Thymus (tissue), 11 donors: Measurements from ENCODE around the gene MAOA. TPM values are rescaled to one million over a fixed set of nuclear protein-coding genes. Genes with fewer than 3 reads are reported as not detected.

Experiments
- DNase-seq, 9 donors: peaks; one replicate each; pipeline ENCODE4 v3.0.0-alpha.2; 2013; ENCODE audit warnings: low spot score in 9 of 9, low read depth in 6 of 9, missing footprints in 1 of 9
- H3K27ac ChIP-seq, 2 donors: one replicate each; pipeline ENCODE4 v1.5.1; 2013; ENCODE audit warnings: control low read depth in 1 of 2, low read depth in 1 of 2, low read length in 1 of 2, mild to moderate bottlenecking in 1 of 2, moderate library complexity in 1 of 2
- H3K27me3 ChIP-seq, 2 donors: one replicate each; pipeline ENCODE4 v1.5.1; 2013; ENCODE audit warnings: low read length in 1 of 2; ENCODE audit not compliant: control insufficient read depth in 2 of 2, insufficient read depth in 1 of 2
- H3K36me3 ChIP-seq, 2 donors: one replicate each; pipeline ENCODE4 v1.5.1; 2013; ENCODE audit warnings: low read length in 1 of 2, mild to moderate bottlenecking in 1 of 2, moderate library complexity in 1 of 2; ENCODE audit not compliant: control insufficient read depth in 2 of 2, insufficient read depth in 2 of 2
- H3K4me1 ChIP-seq, 2 donors: one replicate each; pipeline ENCODE4 v1.5.1; 2013; ENCODE audit warnings: low read length in 2 of 2; ENCODE audit not compliant: control insufficient read depth in 2 of 2, insufficient read depth in 2 of 2
- H3K4me3 ChIP-seq, 2 donors: one replicate each; pipeline ENCODE4 v1.5.1; 2013; ENCODE audit warnings: low read length in 2 of 2, control low read depth in 1 of 2, mild to moderate bottlenecking in 1 of 2
- H3K9me3 ChIP-seq, 2 donors: one replicate each; pipeline ENCODE4 v1.5.1; 2013; ENCODE audit warnings: low read length in 1 of 2, mild to moderate bottlenecking in 1 of 2; ENCODE audit not compliant: control insufficient read depth in 2 of 2, insufficient read depth in 1 of 2
- WGBS: extraction: QIAGEN DNeasy Blood & Tissue Kit; methylation state at CpG from one replicate; pipeline ENCODE4 v1.1.7; 2013; 5-methylcytosine and 5-hydroxymethylcytosine counted together
- polyA plus RNA-seq: library from polyadenylated mRNA; stranded (reverse); fragments of 200-250 nt; gene quantifications from one replicate; pipeline ENCODE4 v1.2.3, GENCODE V29; 2013
- total RNA-seq: library from RNA; stranded (reverse); fragments of 120-200 nt; gene quantifications from one replicate; pipeline ENCODE4 v1.2.4, GENCODE V29; 2013
- donor health status: healthy.

MAOA gene
- total and polyA plus RNA-seq, 2 donors = 0.99 to 51.3 TPM

DNA sequence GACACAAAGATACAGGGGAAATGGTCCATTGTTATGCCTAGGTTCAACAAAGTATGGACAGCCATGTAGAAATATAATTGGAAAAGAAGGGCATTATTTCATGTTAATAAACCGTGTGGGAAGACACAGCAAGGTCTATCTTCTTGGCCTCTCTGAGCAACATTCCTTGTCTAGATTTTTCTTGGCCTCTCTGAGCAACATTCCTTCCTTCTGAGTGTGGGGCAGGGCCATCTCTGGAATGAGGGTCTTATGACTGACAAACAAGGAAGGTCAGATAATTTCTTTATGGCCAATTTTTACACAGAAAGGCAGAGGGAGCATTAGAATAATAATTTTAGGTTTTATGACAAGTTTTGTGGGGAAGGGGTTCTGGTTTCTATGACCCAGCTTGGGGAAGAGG lies 24.3 kb upstream of the MAOA start:
- no peaks in the 10 kb centered on the region for H3K27me3 ChIP-seq
- H3K27ac ChIP-seq = no peak overlapping the region
- DNase-seq = no peak
- H3K9me3 ChIP-seq = no peaks in the 10 kb centered on the region
- WGBS = 97% methylated on average over 1 of the region's 1 CpG
- H3K4me3 ChIP-seq = no peak overlapping the region
- no peaks in the 10 kb centered on the region for H3K4me1 ChIP-seq
- no peaks in the 10 kb centered on the region for H3K36me3 ChIP-seq

- no peaks in the 10 kb centered on the region for H3K9me3 ChIP-seq
- no peaks in the 10 kb centered on the region for H3K4me1 ChIP-seq
- no peaks in the 10 kb centered on the region for H3K36me3 ChIP-seq
- DNase-seq = no peak
- H3K27ac ChIP-seq = no peak overlapping the region
- no peak overlapping the region for H3K4me3 ChIP-seq
- no peaks in the 10 kb centered on the region for H3K27me3 ChIP-seq
- 96% methylated on average over 1 of the region's 1 CpG for WGBS
Observed at GRCh38 chrX:43633081-43633480, 23.0 kb upstream of the MAOA start.

GRCh38 chrX:43633757-43634156 lies 22.3 kb upstream of the MAOA start:
- Histone ChIP-seq H3K27ac (no peak overlapping the region), H3K27me3 (no peaks in the 10 kb centered on the region), H3K9me3 (no peaks in the 10 kb centered on the region), H3K36me3 (no peaks in the 10 kb centered on the region), H3K4me1 (no peaks in the 10 kb centered on the region), H3K4me3 (no peak overlapping the region)
- no peak for DNase-seq
- WGBS = 98% methylated on average over 3 of the region's 3 CpGs

DNA sequence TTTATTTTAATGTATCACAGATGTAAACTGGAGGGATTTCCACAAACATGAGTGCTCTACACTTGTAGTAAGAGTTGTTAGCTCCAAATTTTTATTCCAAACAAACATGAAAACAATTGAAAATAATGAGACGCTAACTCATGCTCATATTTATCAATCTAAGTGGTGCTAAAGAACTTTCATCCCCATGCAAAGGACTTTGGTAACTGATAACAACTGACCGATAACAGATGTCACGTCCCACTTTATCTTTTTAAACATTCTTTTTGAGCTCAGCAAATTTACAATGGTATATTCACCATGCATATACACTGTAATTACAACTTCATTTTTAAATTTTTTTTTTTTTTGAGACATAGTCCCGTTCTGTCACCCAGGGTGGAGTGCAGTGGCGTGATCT lies 15.6 kb upstream of the MAOA start:
- Histone ChIP-seq H3K27me3 (no peaks in the 10 kb centered on the region), H3K36me3 (no peaks in the 10 kb centered on the region), H3K4me3 (no peak overlapping the region), H3K4me1 (no peaks in the 10 kb centered on the region), H3K27ac (no peak overlapping the region), H3K9me3 (no peaks in the 10 kb centered on the region)
- WGBS = 97% methylated on average over 5 of the region's 5 CpGs
- DNase-seq = no peak

DNA sequence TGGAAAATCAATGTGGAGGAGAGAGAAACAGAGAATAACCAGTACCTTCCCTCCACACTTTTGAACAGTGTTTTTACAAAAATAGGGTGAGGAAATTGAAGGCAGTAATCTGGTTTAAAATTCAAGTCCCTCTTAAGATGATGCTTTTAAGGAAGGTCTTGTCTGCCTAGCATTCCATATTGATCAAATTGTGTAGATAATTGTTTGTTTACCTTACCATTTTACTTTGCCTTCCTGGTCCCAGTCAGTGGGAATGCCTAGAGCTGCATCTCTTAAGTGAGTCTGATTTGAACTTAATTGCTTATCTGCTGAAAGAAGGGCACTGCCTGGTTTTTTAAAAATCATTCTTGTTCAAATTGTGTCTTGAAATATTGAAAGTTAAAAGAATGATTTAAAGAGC lies 14.4 kb upstream of the MAOA start:
- H3K4me3 ChIP-seq = no peak overlapping the region
- no peak overlapping the region for H3K27ac ChIP-seq
- H3K36me3 ChIP-seq = no peaks in the 10 kb centered on the region
- no peaks in the 10 kb centered on the region for H3K27me3 ChIP-seq
- H3K4me1 ChIP-seq = no peaks in the 10 kb centered on the region
- H3K9me3 ChIP-seq = no peaks in the 10 kb centered on the region
- DNase-seq = no peak

DNA sequence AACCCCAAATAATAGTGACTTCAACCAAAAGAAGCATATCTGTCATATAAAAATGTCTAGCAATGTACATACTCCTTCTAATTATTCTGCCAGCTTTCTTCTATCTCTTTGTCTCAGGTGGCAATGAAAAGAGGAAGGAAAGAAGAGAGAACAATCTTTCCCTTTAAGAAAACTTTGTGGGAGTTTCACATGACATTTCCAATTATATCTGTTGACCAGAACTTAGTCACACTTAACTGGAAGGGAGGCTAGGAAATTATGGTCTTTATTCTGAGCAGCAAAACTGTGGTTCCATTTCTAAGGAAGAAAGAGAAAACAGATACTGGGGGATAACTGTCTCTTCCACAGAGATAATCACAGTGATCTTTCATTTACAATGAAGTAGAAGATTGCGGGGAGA lies 12.9 kb upstream of the MAOA start:
- Histone ChIP-seq H3K27me3 (no peaks in the 10 kb centered on the region), H3K36me3 (no peaks in the 10 kb centered on the region), H3K9me3 (no peaks in the 10 kb centered on the region), H3K27ac (no peak overlapping the region), H3K4me3 (no peak overlapping the region), H3K4me1 (no peaks in the 10 kb centered on the region)
- WGBS = 97% methylated on average over 1 of the region's 1 CpG
- no peak for DNase-seq

DNA sequence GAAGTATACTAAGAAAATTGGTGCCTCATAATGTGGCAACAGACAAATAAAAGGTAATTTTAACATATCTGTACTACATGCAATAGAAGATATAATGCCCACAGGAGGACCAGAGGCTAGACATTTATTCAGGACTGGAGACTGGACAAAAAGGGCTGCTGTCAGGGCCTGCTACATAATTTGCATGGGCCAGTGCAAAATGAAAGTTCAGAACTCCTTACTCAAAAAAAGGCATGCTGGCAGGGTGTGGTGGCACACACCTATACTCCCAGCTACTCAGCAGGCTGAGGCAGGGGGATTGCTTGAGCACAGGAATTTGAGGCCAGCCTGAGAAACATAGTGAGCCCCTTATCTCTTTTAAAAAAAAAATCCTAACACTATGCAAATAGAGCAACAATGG lies 12.4 kb upstream of the MAOA start:
- Histone ChIP-seq H3K27ac (no peak overlapping the region), H3K36me3 (no peaks in the 10 kb centered on the region), H3K4me3 (no peak overlapping the region), H3K9me3 (no peaks in the 10 kb centered on the region), H3K4me1 (no peaks in the 10 kb centered on the region), H3K27me3 (no peaks in the 10 kb centered on the region)
- DNase-seq = no peak

DNA sequence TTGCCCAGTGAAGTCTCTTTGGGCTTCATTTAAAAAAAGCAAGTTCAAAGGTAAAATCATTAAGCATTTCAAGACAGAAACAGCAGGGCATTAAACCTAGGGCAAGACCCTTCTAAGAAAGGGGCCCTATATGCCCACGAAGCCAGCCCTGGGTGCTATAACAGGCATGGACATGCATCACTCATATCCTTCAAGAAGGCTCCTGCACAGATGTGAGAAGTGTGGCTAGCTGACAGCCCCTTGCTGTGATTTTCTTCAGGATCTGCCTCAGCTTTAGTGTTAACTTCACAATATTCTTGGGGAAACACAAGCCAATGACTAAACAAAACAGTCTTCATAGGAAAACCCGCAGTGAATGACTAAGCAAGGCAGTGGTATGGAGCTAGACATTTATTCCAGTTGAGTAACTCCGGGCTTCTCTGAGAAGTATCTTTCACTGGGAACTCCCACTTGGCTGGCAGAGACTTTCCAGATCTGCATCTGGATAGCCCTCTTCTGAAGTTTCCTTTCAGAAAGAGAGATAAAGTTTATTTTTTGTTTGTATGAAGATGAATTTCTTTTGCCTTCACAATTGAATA lies 11.9 kb upstream of the MAOA start:
- no peak overlapping the region for H3K27ac ChIP-seq
- 63% methylated on average over 3 of the region's 3 CpGs for WGBS

DNA sequence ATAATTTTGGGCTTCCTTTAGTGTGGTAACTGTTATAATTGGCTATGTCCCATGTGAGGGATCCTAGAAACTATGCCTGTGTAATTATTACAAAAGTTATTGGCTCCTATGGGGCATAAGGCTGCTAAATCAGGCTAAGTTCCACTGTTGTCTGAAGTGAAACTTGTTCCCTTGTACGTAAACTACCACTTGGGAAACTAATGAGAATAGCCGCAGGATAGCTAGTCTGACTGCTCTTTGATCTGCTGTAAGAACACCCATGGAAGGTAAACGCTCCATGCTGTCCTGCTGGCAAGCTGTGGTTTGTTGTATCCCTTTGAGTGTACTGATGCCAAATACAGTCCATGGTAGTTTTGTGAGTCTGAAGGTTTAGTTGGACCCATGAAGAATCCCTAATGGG lies 9.3 kb upstream of the MAOA start:
- H3K36me3 ChIP-seq = no peaks in the 10 kb centered on the region
- H3K27me3 ChIP-seq = no peaks in the 10 kb centered on the region

More for the DNA sequence above, 11.9 kb upstream of the MAOA start:
- Histone ChIP-seq H3K36me3 (no peaks in the 10 kb centered on the region), H3K4me3 (no peak overlapping the region), H3K9me3 (no peaks in the 10 kb centered on the region), H3K27me3 (no peaks in the 10 kb centered on the region), H3K4me1 (no peaks in the 10 kb centered on the region)
- no peak for DNase-seq

More for the DNA sequence above, 9.3 kb upstream of the MAOA start:
- 97% methylated on average over 3 of the region's 3 CpGs for WGBS
- Histone ChIP-seq H3K4me1 (no peaks in the 10 kb centered on the region), H3K4me3 (no peak overlapping the region), H3K27ac (no peak overlapping the region), H3K9me3 (no peaks in the 10 kb centered on the region)
- no peak for DNase-seq
